ENCODE results near the gene KRTAP10-11. TPM values are rescaled to one million over a fixed set of nuclear protein-coding genes. Genes with fewer than 3 reads are reported as not detected.
A peak's percentile ranks its signal among the peaks of the same experiment; 100 is the strongest.
"Not testable (repeated sequence)": the region's sequence is repeated elsewhere in the genome, so short reads cannot be mapped to it uniquely, and the experiment has no call there.

The KRTAP10-11 gene
- total RNA-seq, result not detected
- long read RNA-seq, result 0 reads

- DNase-seq; ATAC-seq; intact Hi-C loops (cut with micrococcal nuclease): not testable (repeated sequence)
Measured at GRCh38 chr21:44646366-44647221, at the start of gene KRTAP10-11. KRTAP10-11 (plus strand) TSS chr21:44646414; CDS start chr21:44646459, 45 bp downstream.

GRCh38 chr21:44598061-44598460 lies 48.2 kb upstream of the KRTAP10-11 start:
- ATAC-seq (no peak), DNase-seq (no peak)
- intact Hi-C loops (cut with micrococcal nuclease), result no loop called here

GRCh38 chr21:44599264-44600029 lies 46.8 kb upstream of the KRTAP10-11 start:
- ATAC-seq, result no peak
- intact Hi-C loops (cut with micrococcal nuclease), result no loop called here
- no peak for DNase-seq

GRCh38 chr21:44600118-44600978 lies 45.9 kb upstream of the KRTAP10-11 start, which contains the start of gene KRTAP10-7:
KRTAP10-7 (plus strand) TSS chr21:44600597; CDS start chr21:44600622, 25 bp downstream.
- intact Hi-C loops (cut with micrococcal nuclease); DNase-seq: not testable (repeated sequence)
- ATAC-seq, result peak; percentile 51

GRCh38 chr21:44601091-44601490 lies 45.1 kb upstream of the KRTAP10-11 start:
- intact Hi-C loops (cut with micrococcal nuclease), result not testable (repeated sequence)

GRCh38 chr21:44601596-44602462 lies 44.4 kb upstream of the KRTAP10-11 start:
- intact Hi-C loops (cut with micrococcal nuclease), result no loop called here
- DNase-seq (no peak), ATAC-seq (no peak)

More at GRCh38 chr21:44601091-44601490, 45.1 kb upstream of the KRTAP10-11 start:
- not testable (repeated sequence) for DNase-seq
- peak; percentile 21 for ATAC-seq

- intact Hi-C loops (cut with micrococcal nuclease), result no loop called here
- no peak for ATAC-seq
- no peak for DNase-seq
Measured at GRCh38 chr21:44602463-44602850, 43.8 kb upstream of the KRTAP10-11 start.

GRCh38 chr21:44603109-44603875 lies 42.9 kb upstream of the KRTAP10-11 start:
- DNase-seq (no peak), ATAC-seq (no peak)
- intact Hi-C loops (cut with micrococcal nuclease), result no loop called here

GRCh38 chr21:44603911-44604310 lies 42.3 kb upstream of the KRTAP10-11 start:
- DNase-seq, result no peak
- no peak for ATAC-seq
- intact Hi-C loops (cut with micrococcal nuclease), result no loop called here

GRCh38 chr21:44606495-44606894 lies 39.7 kb upstream of the KRTAP10-11 start:
- no peak for DNase-seq
- intact Hi-C loops (cut with micrococcal nuclease), result no loop called here
- ATAC-seq, result no peak

- no peak for DNase-seq
- intact Hi-C loops (cut with micrococcal nuclease), result no loop called here
- ATAC-seq, result no peak
Measured at GRCh38 chr21:44609193-44609592, 37.0 kb upstream of the KRTAP10-11 start.

GRCh38 chr21:44610157-44610843 lies 35.9 kb upstream of the KRTAP10-11 start:
- DNase-seq; ATAC-seq; intact Hi-C loops (cut with micrococcal nuclease): not testable (repeated sequence)

- intact Hi-C loops (cut with micrococcal nuclease), result no loop called here
- no peak for ATAC-seq
Measured at GRCh38 chr21:44611551-44611950, 34.7 kb upstream of the KRTAP10-11 start.

GRCh38 chr21:44612029-44612486 lies 34.2 kb upstream of the KRTAP10-11 start, which contains the start of gene KRTAP10-8:
KRTAP10-8 (plus strand) TSS chr21:44612079; CDS start chr21:44612101, 22 bp downstream.
- intact Hi-C loops (cut with micrococcal nuclease), result no loop called here
- ATAC-seq (no peak), DNase-seq (no peak)

More at GRCh38 chr21:44611551-44611950, 34.7 kb upstream of the KRTAP10-11 start:
- no peak for DNase-seq

GRCh38 chr21:44612669-44613229 lies 33.5 kb upstream of the KRTAP10-11 start:
- ATAC-seq, result no peak
- no peak for DNase-seq
- intact Hi-C loops (cut with micrococcal nuclease), result no loop called here
